HT1080 (cell line): ENCODE data around the gene FTO. TPM values are rescaled to one million over a fixed set of nuclear protein-coding genes. Genes with fewer than 3 reads are reported as not detected.
"Not testable (repeated sequence)": the region's sequence is repeated elsewhere in the genome, so short reads cannot be mapped to it uniquely, and the experiment has no call there.

Source experiments
- DNase-seq: peaks from one replicate; pipeline ENCODE4 v3.0.0-alpha.2; 2015; ENCODE audit warnings: low read depth
- total RNA-seq: library from RNA; depleted of rRNA; stranded (reverse); fragments of >200 nt; shearing (Covaris generic); gene quantifications from 2 replicates; pipeline ENCODE4 v1.2.3, GENCODE V29; 2014

Gene FTO
- total RNA-seq, 1 experiment from 2014 or later: 46.7 TPM

- DNase-seq: peak; percentile 82
These were observed 118.1 kb downstream of the FTO start for GRCh38 chr16:53821957-53822625.

- DNase-seq: peak; percentile 74
These were observed 119.1 kb downstream of the FTO start for GRCh38 chr16:53822936-53823529.

- DNase-seq: no peak
These were observed 122.7 kb downstream of the FTO start for GRCh38 chr16:53826658-53827057.

- no peak for DNase-seq
These were observed 123.8 kb downstream of the FTO start for GRCh38 chr16:53827741-53828140.

GRCh38 chr16:53829186-53829747 is 125.3 kb downstream of the FTO start:
- no peak for DNase-seq

- DNase-seq: no peak
These were observed 129.1 kb downstream of the FTO start for GRCh38 chr16:53832896-53833544.

GRCh38 chr16:53836142-53836541 is 132.2 kb downstream of the FTO start:
- DNase-seq: no peak

- DNase-seq: no peak
These were observed 132.7 kb downstream of the FTO start for GRCh38 chr16:53836680-53837079.

- DNase-seq: no peak
These were observed 133.5 kb downstream of the FTO start for GRCh38 chr16:53837426-53837825.

- no peak for DNase-seq
These were observed 135.2 kb downstream of the FTO start for GRCh38 chr16:53839150-53839549.

GRCh38 chr16:53840456-53840855 is 136.5 kb downstream of the FTO start:
- no peak for DNase-seq

- no peak for DNase-seq
These were observed 137.9 kb downstream of the FTO start for GRCh38 chr16:53841884-53842283.

GRCh38 chr16:53843084-53843483 is 139.1 kb downstream of the FTO start:
- DNase-seq: no peak

GRCh38 chr16:53844804-53845203 is 140.8 kb downstream of the FTO start:
- no peak for DNase-seq

GRCh38 chr16:53846549-53846948 is 142.6 kb downstream of the FTO start:
- DNase-seq: not testable (repeated sequence)

- DNase-seq: no peak
These were observed 143.0 kb downstream of the FTO start for GRCh38 chr16:53846971-53847370.

- DNase-seq: no peak
These were observed 144.5 kb downstream of the FTO start for GRCh38 chr16:53848277-53848942.

GRCh38 chr16:53848950-53849349 is 145.0 kb downstream of the FTO start:
- DNase-seq: no peak

- no peak for DNase-seq
These were observed 145.6 kb downstream of the FTO start for GRCh38 chr16:53849585-53849984.

GRCh38 chr16:53849994-53850393 is 146.0 kb downstream of the FTO start:
- no peak for DNase-seq

GRCh38 chr16:53852678-53853077 is 148.7 kb downstream of the FTO start:
- no peak for DNase-seq

GRCh38 chr16:53855056-53855455 is 151.1 kb downstream of the FTO start:
- no peak for DNase-seq
